K562 (cell line): ENCODE results near the gene HOXC11. TPM values are rescaled to one million over a fixed set of nuclear protein-coding genes. Genes with fewer than 3 reads are reported as not detected.
A peak's percentile ranks its signal among the peaks of the same experiment; 100 is the strongest.

ENCODE experiments used
- FOXK2 ChIP-seq, 2 experiments: fragments of 450-650 bp; IDR thresholded peaks in 1 of 2; conservative IDR thresholded peaks in 1 of 2; 2 replicates each; pipeline ENCODE4 v1.6.1; 2016; ENCODE audit warnings: low read depth in 2 of 2, mild to moderate bottlenecking in 1 of 2
- MGA ChIP-seq: fragments of 450-650 bp; IDR thresholded peaks from 2 replicates; pipeline ENCODE4 v1.6.1; 2016; ENCODE audit warnings: mild to moderate bottlenecking, moderate library complexity
- polyA plus RNA-seq, 8 experiments: library from polyadenylated mRNA; depleted of rRNA in 4 of 8; stranded (reverse) in 5 of 8; unstranded in 3 of 8; fragments of >200 nt; fragmentation: Nextera tagmentation in 2 of 8; fragmentation: Illumina TruSeq in 1 of 8; extraction: Ambion mirVana in 2 of 8; extraction: Trizol in 1 of 8; gene quantifications; 2 replicates each; pipeline versions ENCODE4 v1.2.1 to v1.2.3, GENCODE V29; 2011 to 2014; ENCODE audit warnings: inconsistent platforms in 1 of 8, missing spikeins in 1 of 8
- total RNA-seq, 7 experiments: library from RNA; depleted of rRNA in 6 of 7; stranded (reverse); fragments of >200 nt in 6 of 7; fragmentation: Illumina TruSeq in 2 of 7; extraction: Trizol in 2 of 7; gene quantifications; 2 replicates each; pipeline versions ENCODE4 v1.2.1 to v1.2.3, GENCODE V29; 2011 to 2021; ENCODE audit warnings: low replicate concordance in 1 of 7

The HOXC11 gene
- total and polyA plus RNA-seq, 9 of the 15 experiments (the other 6 are each of a cell fraction or from before 2014, with no cell fraction given): not detected

- TF ChIP-seq FOXK2 (conservative IDR thresholded peaks at IDR 0.05 in 1 of 2, IDR thresholded peaks at IDR 0.05 in 1 of 2; ENCODE audit: low read depth in 2 of 2) (no peak), MGA (peak; percentile 9; the same call in 1 of the 2 replicates)
- TF ChIP-seq, all 486 proteins: peak for 52
Measured at GRCh38 chr12:54005853-54006558, 33.1 kb downstream of the HOXC11 start (continued).
